ENCODE data around the gene BABAM2. TPM values are rescaled to one million over a fixed set of nuclear protein-coding genes. Genes with fewer than 3 reads are reported as not detected.
"Not testable (repeated sequence)": the region's sequence is repeated elsewhere in the genome, so short reads cannot be mapped to it uniquely, and the experiment has no call there.

The BABAM2 gene
- total RNA-seq, 1 experiment from 2014 or later, result 37.2 TPM

DNA sequence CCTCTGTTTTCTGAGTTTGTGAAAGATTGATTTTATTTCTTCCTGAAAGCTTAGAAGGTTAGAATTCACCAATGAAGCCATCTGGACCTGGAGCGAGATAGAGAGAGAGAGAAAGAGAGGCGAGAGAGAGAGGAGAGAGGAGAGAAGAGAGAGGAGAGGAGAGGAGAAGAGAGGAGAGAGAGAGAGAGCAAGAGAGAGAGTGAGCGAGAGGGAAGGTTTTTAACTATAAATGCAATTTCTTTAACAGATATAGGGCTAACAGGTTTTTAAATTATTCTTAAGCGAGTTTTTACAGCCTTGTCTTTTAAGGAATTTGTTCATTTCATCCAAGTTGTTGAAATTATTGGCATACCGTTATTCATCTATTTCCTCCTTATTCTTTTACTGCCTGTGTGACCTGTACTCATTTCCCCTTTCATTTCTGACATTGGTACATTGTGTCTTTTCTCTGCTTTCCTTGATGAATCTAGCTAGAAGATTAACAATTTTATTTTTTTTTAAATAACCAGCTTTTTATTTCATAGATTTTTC, 56.1 kb downstream of the BABAM2 start:
- DNase-seq (ENCODE audit: low read depth), result no peak

DNA sequence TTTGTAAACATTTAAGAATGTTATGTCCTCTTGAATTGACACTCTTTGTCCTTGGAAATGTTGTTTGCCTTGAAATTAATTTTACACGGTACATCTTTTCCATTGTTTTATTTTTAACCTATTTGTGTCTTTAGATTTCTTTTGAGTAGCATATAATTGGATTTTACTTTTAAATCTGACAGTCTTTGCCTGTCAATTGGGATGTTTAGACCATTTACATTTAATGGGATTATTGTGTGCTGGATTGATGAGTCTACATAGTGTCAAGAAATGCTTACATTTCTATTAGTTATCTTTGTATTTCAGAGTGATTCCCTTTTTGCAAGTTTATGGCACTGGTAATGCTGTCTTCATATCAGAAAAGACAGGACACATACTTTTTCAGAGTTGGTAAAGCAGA, 61.5 kb downstream of the BABAM2 start:
- DNase-seq (ENCODE audit: low read depth), result no peak

DNA sequence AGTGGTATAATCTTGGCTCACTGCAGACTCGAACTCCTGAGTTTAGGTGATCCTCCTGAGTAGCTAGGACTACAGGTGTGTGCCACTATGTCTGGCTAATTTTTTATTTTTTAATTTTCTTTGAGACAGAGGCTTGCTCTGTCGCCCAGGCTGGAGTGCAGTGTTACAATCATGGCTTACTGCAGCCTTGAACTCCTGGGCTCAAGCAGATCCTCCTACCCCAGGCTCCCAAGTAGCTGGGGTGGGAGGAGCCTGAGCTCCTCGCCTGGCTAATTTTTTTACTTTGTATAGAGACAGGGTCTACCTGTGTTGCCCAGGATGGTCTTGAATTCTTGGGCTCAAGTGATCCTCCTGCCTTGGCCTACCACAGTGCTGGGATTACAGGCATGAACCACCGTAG, 62.5 kb downstream of the BABAM2 start:
- DNase-seq (ENCODE audit: low read depth), result no peak

DNA sequence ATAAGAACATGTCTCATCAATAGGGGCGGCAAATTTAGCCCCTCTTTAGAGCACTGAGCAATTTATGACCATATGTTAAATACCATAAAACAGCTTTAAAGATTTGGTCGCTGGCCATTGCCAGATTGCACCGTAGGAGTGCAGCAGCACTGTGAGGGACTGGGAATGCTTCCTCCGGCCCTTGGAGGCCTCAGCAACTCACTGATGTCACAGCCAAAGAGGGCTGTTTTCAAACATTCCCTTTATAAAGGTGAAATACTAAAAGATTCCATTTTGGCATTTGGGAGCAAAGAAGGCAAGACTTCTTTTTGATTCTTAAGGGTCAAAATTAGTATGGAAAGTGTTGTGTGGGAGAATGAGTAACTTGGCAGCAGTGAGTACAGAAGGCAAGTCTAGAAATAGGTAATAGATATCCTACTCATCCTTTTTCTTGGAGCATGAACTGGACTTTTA, 63.7 kb downstream of the BABAM2 start:
- DNase-seq (ENCODE audit: low read depth), result peak; percentile 59

DNA sequence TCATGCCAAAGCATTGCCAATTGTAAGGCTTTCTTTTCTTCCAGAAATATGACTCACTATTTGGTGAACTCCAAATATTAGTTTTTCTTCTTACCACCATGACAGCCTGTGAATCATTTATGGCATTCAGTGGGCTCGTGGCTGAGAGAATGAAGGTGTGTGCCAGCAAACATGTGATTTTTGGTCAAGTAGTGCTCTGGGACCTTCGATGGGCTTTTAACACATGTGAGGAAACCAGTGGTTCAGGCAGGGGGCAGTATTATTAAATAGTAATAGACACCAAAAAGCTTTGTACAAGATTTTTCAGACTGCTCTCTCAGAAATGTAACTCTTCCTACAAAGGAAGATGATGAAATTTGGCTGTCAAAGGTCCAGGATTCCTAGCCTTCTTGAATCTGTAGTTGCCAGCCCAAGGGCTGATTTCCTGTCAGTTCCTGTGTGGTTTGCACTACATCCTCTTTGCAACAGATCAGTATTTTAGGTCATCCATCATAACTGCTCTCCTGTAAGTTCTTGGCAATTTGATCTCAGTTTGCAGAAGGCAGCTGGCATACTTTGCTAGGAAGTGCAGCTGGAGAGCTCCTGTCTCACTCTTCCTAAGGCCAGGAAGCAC, 64.3 kb downstream of the BABAM2 start:
- DNase-seq (ENCODE audit: low read depth), result peak; percentile 93

DNA sequence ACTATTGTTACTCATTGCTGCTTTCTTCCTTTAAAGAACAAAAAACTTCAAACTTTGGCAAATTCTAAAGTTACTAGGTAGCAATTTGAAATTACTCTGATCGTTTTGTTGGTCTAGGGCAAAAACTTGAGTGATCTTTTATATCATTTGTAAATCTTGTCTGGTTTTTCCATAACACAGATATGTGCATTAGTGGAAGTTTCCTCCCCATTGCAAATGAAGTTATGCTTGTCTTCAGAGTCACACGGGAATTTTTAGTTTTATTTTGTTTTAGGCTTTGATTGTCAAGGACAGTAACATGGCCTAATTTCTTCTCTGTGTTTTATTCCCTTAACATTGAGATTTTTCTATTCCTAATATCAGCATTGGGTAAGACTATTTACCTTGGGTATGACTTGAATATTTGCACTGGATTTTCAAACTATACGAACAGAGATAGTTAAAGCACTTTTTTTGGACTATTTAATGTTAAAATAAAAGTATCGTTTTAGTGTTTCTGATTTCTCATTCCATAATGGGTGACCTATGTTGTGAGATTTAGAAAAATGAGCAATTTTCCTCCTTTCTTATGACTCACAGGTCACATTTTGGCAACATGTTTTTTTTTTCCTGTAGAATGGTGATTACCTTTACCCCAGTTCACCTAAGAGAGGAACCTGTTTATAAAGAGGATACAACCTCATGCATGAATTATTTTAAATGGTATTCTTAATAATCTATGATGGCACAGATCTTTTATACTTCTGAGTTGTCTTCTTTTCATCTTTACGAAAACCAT, 65.0 kb downstream of the BABAM2 start:
- DNase-seq (ENCODE audit: low read depth), result peak; percentile 18

DNA sequence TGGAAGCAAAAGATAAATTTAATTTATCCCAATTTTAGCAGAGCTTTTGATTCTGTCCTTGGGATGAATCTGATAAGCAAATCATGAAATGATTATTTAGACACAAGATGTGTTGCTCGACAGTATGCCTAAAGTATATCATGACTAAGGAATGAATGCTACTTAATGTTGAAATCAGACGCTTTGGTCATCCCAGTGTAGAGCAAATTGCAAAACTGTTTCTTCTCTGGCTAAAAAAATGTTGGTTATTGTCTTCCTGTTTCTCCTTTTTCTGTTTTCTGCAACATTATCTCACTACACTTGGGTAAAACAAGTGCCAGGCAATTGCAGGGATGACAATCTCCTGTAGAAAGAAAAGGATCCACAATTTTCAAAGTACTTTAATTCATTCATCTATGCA, 66.4 kb downstream of the BABAM2 start:
- DNase-seq (ENCODE audit: low read depth), result no peak

DNA sequence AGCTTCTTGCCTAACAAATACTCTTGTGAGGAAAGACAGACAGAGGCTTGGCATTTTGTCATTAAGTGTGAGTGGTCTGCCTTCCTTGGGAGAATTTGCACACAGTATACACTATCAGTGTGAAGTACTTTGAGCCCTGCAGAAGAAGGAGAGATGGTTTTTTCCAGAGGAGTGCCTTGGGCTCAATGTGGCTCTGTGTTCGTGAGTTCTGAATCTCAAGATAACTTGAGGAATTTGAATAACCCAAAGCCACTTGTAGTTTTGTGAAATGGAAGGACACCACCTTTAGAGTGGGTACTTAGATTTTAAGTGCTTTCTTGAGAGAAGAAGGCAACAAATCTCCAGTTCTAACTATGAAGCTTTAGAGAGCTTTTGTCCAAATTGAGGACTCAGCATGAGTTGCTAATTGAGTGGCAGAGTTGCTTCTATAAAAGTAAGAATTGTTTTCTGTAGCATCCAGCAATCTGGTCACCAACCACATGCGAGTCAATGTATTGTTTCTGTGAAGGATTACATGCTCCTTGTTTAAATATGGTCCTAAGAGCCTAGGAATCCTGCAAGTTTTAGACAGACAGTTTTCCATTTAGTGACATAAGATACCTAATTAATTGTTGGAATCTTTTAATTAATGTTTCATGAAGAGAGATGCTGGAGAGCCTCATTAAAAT, 68.3 kb downstream of the BABAM2 start:
- DNase-seq (ENCODE audit: low read depth), result no peak

DNA sequence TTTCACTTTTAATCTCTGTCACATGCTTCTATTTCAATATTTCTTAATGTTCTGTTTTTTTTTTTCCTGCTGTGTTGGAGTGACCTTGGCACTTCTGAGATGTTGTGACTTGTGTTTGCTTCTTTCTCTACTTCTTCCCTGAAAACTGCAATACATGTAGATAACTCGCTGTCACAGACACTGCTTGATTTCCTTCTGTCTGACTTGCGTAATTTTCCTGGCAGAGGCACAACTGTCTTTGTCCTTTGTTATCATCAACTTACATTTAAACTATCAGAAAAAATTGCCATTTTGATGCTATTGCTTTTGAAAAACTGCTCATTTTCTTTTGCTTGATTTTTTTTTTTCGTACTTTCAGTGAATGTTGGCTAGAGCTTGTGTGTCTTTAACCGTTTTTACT, 69.0 kb downstream of the BABAM2 start:
- peak; percentile 46 for DNase-seq (ENCODE audit: low read depth)

DNA sequence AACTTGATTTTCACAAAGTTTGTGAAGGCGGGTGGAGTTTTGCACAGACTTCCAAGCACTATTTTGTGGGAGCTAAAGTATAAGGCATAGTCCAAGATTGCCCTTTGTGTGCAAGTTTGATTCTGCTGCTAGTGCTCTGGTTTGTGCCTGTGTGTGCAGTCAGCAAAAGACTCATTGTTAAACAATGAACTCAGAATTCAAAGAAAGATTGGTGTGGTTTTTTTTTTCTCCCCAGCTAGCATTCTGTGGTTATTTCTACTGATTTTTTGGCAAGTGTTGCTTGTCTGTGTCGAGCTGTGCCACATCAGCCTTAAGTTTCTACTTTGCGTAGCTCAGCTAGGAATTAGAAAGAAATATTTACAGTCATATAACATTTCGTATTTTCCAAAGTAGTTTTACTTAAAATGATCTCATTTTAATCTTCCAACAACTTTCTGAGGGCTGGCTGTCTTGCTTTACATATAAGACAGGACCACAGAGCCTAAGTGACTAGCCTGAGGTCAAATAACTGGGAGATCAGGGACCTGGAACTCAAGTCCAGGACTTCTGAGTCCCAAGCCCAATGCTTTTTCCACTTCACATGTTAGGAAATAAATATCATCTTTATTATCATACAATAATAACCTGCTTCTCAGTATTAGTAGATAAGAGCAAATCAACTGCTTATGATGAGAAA, 69.8 kb downstream of the BABAM2 start:
- DNase-seq (ENCODE audit: low read depth), result peak; percentile 77

DNA sequence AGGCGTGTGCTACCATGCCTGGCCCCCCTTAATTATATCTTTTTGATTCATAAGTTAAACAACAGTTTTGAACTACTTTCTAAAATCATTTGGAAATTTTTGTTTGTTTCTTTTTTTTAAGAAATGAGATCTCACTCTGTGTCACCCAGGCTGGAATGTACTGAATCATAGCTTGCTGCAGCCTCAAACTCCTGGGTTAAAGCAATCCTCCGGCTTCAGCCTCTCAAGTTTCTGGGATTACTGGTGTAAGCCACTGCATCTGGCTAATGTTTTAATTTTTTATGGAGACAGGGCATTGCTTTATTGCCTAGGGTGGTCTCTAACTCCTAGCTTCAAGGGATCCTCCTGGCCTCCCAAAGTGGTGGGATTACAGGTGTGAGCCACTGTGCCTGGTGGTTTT, 71.5 kb downstream of the BABAM2 start:
- DNase-seq (ENCODE audit: low read depth), result peak; percentile 64

DNA sequence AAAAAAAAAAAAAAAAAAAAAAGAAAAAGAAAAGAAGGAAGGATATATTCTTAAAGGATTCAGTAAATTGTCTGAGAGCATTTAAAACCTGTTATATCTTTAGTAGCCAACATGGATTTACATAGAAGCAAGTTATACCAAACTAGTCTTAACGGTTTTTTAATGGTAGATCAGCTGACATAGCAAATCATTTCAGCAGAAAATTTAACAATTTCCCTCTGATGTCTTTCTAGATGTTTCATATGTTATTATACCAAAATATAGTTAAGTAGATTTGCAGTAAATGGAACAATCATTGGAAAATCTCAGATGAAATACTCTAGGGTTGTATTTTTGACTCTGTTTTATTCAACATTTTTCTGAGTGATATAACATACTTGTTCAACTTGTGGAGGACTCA, 72.9 kb downstream of the BABAM2 start:
- no peak for DNase-seq (ENCODE audit: low read depth)

DNA sequence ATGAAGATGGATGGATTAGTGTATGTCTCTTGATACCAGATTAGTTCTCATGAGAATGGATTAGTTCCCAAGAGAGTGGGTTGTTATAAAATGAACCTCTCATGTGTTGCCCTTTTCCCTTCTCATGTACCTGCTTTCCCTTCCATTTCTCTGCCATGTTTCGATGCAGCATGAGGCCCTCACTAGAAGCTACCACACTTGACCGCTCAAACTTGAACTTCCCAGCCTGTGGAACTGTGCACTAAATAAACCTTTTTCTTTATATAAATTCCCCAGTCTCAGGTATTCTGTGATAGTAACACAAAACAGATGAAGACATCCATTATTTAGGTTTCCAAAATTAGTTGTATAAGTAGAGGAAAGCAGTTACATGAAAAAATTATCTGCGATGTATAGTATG, 73.5 kb downstream of the BABAM2 start:
- DNase-seq (ENCODE audit: low read depth), result no peak

DNA sequence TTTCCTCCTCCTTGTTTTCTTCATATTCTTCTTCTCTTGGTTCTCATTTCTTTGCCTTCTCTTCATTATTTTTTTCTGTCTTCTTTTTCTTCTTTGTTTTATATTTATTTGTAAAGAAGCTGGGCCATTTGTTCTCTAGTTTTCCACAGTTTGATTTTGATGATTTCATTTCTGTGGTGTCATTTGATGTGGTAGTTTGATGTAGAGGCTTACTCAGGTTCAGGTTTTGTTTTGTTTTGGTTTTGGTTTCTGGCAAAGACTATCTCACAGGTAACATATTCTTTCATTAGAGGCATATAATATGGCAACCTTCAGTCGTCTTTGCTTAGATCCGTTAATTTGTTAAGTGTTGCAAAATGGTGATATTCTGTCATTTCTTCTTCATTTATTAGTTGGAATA, 75.3 kb downstream of the BABAM2 start:
- no peak for DNase-seq (ENCODE audit: low read depth)

DNA sequence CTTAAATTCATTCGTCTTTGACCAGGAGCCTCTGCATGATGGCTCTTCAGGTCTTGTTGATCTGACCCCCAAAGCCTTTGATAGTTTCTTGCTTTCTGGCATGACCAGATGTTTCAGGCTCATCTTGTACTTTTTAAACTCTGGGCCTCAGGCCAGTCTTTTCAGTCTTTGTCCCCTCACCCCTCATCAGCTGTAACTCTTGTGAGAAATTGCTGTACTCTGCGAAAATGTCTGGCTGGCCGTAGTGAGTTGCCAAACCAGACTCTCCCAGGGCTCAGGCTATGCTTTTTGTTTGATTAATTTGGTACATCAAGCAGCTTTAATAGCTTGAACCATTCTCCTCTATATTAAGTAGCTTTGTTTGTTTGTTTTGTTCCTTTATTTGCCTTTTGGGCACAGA, 75.9 kb downstream of the BABAM2 start:
- no peak for DNase-seq (ENCODE audit: low read depth)

DNA sequence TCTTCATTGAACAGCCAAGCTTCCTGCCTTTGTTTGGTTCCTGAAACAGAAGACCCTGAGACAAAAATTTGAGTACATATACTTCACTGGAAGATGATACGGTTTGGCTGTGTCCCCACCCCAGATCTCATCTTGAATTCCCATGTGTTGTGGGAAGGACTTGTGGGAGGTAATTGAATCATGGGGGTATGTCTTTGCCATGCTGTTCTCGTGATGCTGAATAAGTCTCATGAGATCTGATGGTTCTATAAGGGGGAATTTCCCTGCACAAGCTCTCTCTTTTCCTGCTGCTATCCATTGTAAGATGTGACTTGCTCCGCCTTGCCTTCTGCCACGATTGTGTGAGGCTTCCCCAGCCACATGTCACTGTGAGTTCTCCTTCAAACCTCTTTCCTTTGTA, 76.5 kb downstream of the BABAM2 start:
- no peak for DNase-seq (ENCODE audit: low read depth)

DNA sequence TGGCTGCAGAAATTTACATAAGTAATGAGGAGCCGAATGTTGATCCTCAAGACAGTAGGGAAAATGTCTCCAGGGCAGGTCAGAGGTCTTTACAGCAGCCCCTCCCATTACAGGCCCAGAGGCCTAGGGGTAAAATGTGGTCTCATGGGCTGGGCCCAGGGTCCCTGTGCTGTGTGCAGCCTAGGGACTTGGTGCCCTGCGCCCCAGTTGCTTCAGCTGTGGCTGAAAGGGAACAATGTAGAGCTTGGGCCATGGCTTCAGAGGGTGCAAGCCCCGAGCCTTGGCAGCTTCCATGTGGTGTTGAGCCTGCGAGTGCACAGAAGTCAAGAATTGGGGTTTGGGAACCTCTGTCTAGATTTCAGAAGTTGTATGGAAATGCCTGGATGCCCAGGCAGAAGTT, 77.5 kb downstream of the BABAM2 start:
- not testable (repeated sequence) for DNase-seq (ENCODE audit: low read depth)

DNA sequence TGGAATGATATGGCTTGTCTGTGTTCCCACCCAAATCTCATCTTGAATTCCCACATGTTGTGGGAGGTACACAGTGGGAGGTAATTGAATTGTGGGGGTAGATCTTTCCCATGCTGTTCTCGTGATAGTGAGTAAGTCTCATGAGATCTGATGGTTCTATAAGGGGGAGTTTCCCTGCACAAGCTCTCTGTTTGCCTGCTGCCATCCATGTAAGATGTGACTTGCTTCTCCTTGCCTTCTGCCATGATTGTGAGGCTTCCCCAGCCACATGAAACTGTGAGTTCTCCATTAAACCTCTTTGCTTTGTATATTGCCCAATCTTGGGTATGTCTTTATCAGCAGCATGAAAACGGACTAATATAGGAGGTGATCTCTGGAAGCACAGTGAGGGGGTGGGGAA, 78.4 kb downstream of the BABAM2 start:
- DNase-seq (ENCODE audit: low read depth), result not testable (repeated sequence)

DNA sequence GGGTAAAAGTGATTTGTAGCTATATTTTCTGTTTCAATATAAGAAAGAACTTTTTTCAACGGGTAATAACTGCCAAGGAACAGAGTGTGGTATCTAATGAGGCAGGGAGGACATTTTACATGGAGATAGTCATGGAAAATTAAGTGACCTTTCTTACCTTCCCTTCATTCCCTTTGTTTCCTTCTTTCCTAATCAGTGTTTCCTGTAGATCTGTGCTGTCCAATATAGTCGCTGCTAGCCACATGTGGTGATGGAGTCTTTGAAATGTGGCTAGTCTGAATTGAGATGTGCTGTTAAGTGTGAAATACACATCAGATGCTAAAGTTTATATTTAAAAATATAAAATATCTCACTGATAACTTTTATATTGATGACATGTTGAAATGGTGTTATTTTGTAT, 81.8 kb downstream of the BABAM2 start:
- DNase-seq (ENCODE audit: low read depth), result no peak

DNA sequence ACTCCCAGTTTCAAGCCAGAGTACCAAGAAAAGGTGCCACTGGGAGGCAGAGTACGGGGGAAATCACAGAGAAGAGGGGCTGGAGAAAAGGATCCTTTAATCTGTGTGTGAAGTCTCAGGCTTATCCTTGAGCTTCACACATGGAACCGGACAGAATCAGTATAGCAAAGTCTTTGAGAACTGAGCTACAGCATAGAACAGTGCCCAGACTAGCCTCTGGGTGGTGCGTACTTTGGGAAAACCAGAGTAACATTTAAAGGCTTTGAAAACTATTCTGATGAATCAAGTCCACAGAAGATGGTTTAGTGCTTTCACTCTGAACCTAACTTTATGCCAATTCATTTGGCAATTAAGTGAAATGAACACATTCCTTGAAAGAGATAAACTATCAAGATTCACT, 83.1 kb downstream of the BABAM2 start:
- peak; percentile 41 for DNase-seq (ENCODE audit: low read depth)

DNA sequence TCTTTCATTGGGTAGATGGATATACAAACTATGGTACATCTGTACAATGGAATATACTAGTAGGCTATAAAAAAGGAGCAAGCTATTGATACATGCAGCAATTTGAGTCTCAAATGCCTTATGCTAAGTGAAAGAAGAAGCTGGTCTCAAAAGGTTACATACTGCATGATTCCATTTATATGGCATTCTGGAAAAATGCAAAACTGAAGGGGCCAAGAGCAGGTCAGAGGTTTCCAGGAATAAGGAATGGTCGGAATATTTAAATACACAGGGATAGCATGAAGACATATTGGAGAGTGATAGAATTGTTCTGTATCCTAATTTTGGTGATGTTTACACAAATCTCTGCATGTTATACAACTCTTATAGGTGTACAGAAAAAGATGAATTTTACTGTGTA, 85.8 kb downstream of the BABAM2 start:
- no peak for DNase-seq (ENCODE audit: low read depth)

DNA sequence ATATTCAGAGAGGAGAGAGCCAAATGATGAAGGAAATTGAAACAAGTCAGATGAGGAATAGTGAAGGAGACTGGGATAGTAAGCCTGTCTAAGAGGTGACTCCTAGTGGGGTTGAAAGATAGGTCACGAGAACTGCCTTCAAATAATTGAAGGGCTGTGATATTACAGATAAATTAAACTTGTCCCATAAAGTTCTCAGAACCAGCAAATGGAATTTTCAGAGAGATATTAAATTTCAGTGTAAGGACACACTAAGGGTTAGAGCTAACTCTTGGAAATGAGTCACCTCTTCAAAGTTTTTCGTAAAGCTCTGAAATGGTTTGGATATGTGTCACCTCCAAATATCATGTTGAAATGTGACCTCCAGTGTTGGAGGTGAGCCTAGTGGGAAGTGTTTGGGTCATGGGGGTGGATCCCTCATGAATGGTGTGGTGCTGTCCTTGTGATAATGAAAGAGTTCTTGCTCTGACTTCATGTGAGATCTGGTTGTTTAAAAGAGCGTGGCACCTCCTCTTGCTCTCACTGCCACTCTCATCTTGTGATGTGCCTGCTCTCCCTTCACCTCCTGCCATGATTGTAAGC, 87.3 kb downstream of the BABAM2 start:
- DNase-seq (ENCODE audit: low read depth), result peak; percentile 92
